H9 (cell line): ENCODE measurements around the gene UBE2G1. TPM values are rescaled to one million over a fixed set of nuclear protein-coding genes. Genes with fewer than 3 reads are reported as not detected.

ENCODE experiments used
- DNase-seq: peaks from one replicate; pipeline ENCODE4 v3.0.0-alpha.2; 2017
- H2AFZ ChIP-seq: one replicate; pipeline ENCODE4 v1.6.1; 2013; ENCODE audit warnings: mild to moderate bottlenecking, low read length, control low read depth, moderate library complexity
- H2AK5ac ChIP-seq: 2 replicates; pipeline ENCODE4 v1.6.1; 2013; ENCODE audit warnings: low read length, control low read depth, mixed read lengths; ENCODE audit not compliant: insufficient read length
- H2BK120ac ChIP-seq: one replicate; pipeline ENCODE4 v1.6.1; 2013; ENCODE audit warnings: low read depth, mild to moderate bottlenecking, low read length, control low read depth, inconsistent platforms; ENCODE audit not compliant: poor library complexity, severe bottlenecking
- H2BK12ac ChIP-seq: 2 replicates; pipeline ENCODE4 v1.6.1; 2013; ENCODE audit warnings: low read length, control low read depth, mixed read lengths, low read depth; ENCODE audit not compliant: insufficient read length
- H2BK15ac ChIP-seq: 2 replicates; pipeline ENCODE4 v1.6.1; 2013; ENCODE audit warnings: low read depth, low read length, control low read depth
- H2BK20ac ChIP-seq: one replicate; pipeline ENCODE4 v1.6.1; 2013; ENCODE audit warnings: low read depth, mild to moderate bottlenecking, low read length, control low read depth, inconsistent platforms; ENCODE audit not compliant: poor library complexity, severe bottlenecking
- H2BK5ac ChIP-seq: 2 replicates; pipeline ENCODE4 v1.6.1; 2013; ENCODE audit warnings: low read length, control low read depth, mixed read lengths; ENCODE audit not compliant: insufficient read length
- H3K14ac ChIP-seq: 2 replicates; pipeline ENCODE4 v1.6.1; 2013; ENCODE audit warnings: low read length, control low read depth; ENCODE audit not compliant: insufficient read depth
- H3K18ac ChIP-seq: 2 replicates; pipeline ENCODE4 v1.6.1; 2013; ENCODE audit warnings: low read depth, mild to moderate bottlenecking, mixed read lengths, low read length, control low read depth; ENCODE audit not compliant: insufficient read length
- H3K23ac ChIP-seq: 2 replicates; pipeline ENCODE4 v1.6.1; 2013; ENCODE audit warnings: low read length, control low read depth, mixed read lengths, low read depth; ENCODE audit not compliant: insufficient read length
- H3K23me2 ChIP-seq: 2 replicates; pipeline ENCODE4 v1.6.1; 2013; ENCODE audit warnings: low read depth, mild to moderate bottlenecking, mixed read lengths, low read length, control low read depth; ENCODE audit not compliant: insufficient read length, poor library complexity, severe bottlenecking
- H3K27ac ChIP-seq: 2 replicates; pipeline ENCODE4 v1.5.1; 2013; ENCODE audit warnings: low read length, control low read depth, mixed read lengths, low read depth; ENCODE audit not compliant: insufficient read length
- H3K27me3 ChIP-seq: 2 replicates; pipeline ENCODE4 v1.6.1; 2013; ENCODE audit warnings: low read length, control low read depth, inconsistent platforms; ENCODE audit not compliant: insufficient read depth
- H3K4ac ChIP-seq: 2 replicates; pipeline ENCODE4 v1.6.1; 2013; ENCODE audit warnings: low read depth, mild to moderate bottlenecking, control low read depth, inconsistent platforms, low read length, moderate library complexity
- H3K4me1 ChIP-seq: 2 replicates; pipeline ENCODE4 v1.6.1; 2013; ENCODE audit warnings: low read length, control low read depth, inconsistent platforms; ENCODE audit not compliant: insufficient read depth
- H3K4me2 ChIP-seq: 2 replicates; pipeline ENCODE4 v1.6.1; 2013; ENCODE audit warnings: low read length, control low read depth, mixed read lengths; ENCODE audit not compliant: insufficient read length, insufficient read depth
- H3K56ac ChIP-seq: 2 replicates; pipeline ENCODE4 v1.6.1; 2013; ENCODE audit warnings: low read depth, mild to moderate bottlenecking, mixed read lengths, low read length, control low read depth; ENCODE audit not compliant: insufficient read length
- H3K79me1 ChIP-seq: 2 replicates; pipeline ENCODE4 v1.6.1; 2013; ENCODE audit warnings: low read depth, mild to moderate bottlenecking, moderate library complexity, low read length, control low read depth, inconsistent platforms; ENCODE audit not compliant: insufficient read depth, poor library complexity, severe bottlenecking
- H3K79me2 ChIP-seq: 2 replicates; pipeline ENCODE4 v1.6.1; 2013; ENCODE audit warnings: low read length, control low read depth, inconsistent platforms; ENCODE audit not compliant: insufficient read depth
- H3K9ac ChIP-seq: 2 replicates; pipeline ENCODE4 v1.6.1; 2013; ENCODE audit warnings: low read length, control low read depth, mixed read lengths; ENCODE audit not compliant: insufficient read length; ENCODE audit errors: extremely low read depth
- H3K9me3 ChIP-seq: one replicate; pipeline ENCODE4 v1.6.1; 2013; ENCODE audit warnings: low read depth, low read length, inconsistent platforms; ENCODE audit not compliant: control insufficient read depth
- H3T11ph ChIP-seq: one replicate; pipeline ENCODE4 v1.6.1; 2013; ENCODE audit warnings: mild to moderate bottlenecking, low read length, control low read depth, inconsistent platforms
- H4K20me1 ChIP-seq: one replicate; pipeline ENCODE4 v1.6.1; 2013; ENCODE audit not compliant: control insufficient read depth, insufficient read length, insufficient read depth
- H4K5ac ChIP-seq: 2 replicates; pipeline ENCODE4 v1.6.1; 2013; ENCODE audit warnings: low read depth, mild to moderate bottlenecking, mixed read lengths, low read length, control low read depth; ENCODE audit not compliant: insufficient read length
- H4K8ac ChIP-seq: replicated peaks from 2 replicates; pipeline ENCODE4 v1.6.1; 2013; ENCODE audit warnings: low read length, control low read depth, mixed read lengths, low read depth; ENCODE audit not compliant: insufficient read length
- H4K91ac ChIP-seq: 2 replicates; pipeline ENCODE4 v1.6.1; 2013; ENCODE audit warnings: low read depth, mild to moderate bottlenecking, moderate library complexity, mixed read lengths, low read length, control low read depth; ENCODE audit not compliant: insufficient read length
- H3K27ac Mint-ChIP-seq, 3 experiments: 2 replicates in 2 of 3; 3 replicates in 1 of 3; pipeline ENCODE4 v1.8.0; 2020 to 2021; ENCODE audit warnings: mixed read lengths in 3 of 3, mild to moderate bottlenecking in 1 of 3, moderate library complexity in 1 of 3
- H3K27me3 Mint-ChIP-seq: 2 replicates; pipeline ENCODE4 v1.8.0; 2021; ENCODE audit warnings: low read depth, mild to moderate bottlenecking, moderate library complexity, mixed read lengths
- H3K36me3 Mint-ChIP-seq, 3 experiments: 2 replicates in 2 of 3; 3 replicates in 1 of 3; pipeline ENCODE4 v1.8.0; 2020 to 2021; ENCODE audit warnings: low read depth in 3 of 3, mixed read lengths in 3 of 3; ENCODE audit not compliant: insufficient read depth in 1 of 3
- H3K4me1 Mint-ChIP-seq, 2 experiments: 2 replicates each; pipeline ENCODE4 v1.8.0; 2020; ENCODE audit warnings: mixed read lengths in 2 of 2
- H3K4me3 Mint-ChIP-seq, 2 experiments: 2 replicates in 1 of 2; 3 replicates in 1 of 2; pipeline ENCODE4 v1.8.0; 2020 to 2021; ENCODE audit warnings: mild to moderate bottlenecking in 2 of 2, mixed read lengths in 2 of 2, moderate library complexity in 1 of 2
- H3K9me3 Mint-ChIP-seq, 2 experiments: 2 replicates in 1 of 2; 3 replicates in 1 of 2; pipeline ENCODE4 v1.8.0; 2020; ENCODE audit warnings: mild to moderate bottlenecking in 2 of 2, mixed read lengths in 2 of 2, moderate library complexity in 1 of 2
- CTCF ChIP-seq: fragments of 200-600 bp; sonication (generic); conservative IDR thresholded peaks from 3 replicates; pipeline ENCODE4 v1.8.0; 2021; ENCODE audit warnings: antibody characterized with exemption, mild to moderate bottlenecking
- WGBS: extraction: QIAGEN DNeasy Blood & Tissue Kit; methylation state at CpG from one replicate; pipeline ENCODE4 v1.1.7; 2013; ENCODE audit warnings: missing lambda C conversion rate, low lambda C conversion rate, mixed read lengths; ENCODE audit not compliant: insufficient read length; ENCODE audit errors: extremely low coverage; 5-methylcytosine and 5-hydroxymethylcytosine counted together
- total RNA-seq: library from RNA; stranded (reverse); gene quantifications from 2 replicates; pipeline ENCODE4 v1.2.1, GENCODE V29; 2021

Gene UBE2G1
- total RNA-seq, 1 experiment from 2014 or later: 188 TPM

GRCh38 chr17:4345581-4346252, 20.8 kb downstream of the UBE2G1 start:
- peak overlapping the region; percentile 8 to 74 (median 41); a peak in 5 of 7 replicates for H3K27ac Mint-ChIP-seq
- Histone ChIP-seq H2AFZ (no peak overlapping the region), H3K9ac (no peak overlapping the region), H3K18ac (no peak overlapping the region), H3K27me3 (no peaks in the 10 kb centered on the region), H4K20me1 (no peaks in the 10 kb centered on the region), H3K79me2 (peaks cover 55% of the 10 kb centered on the region), H3K56ac (no peak overlapping the region), H2BK120ac (no peak overlapping the region), H4K91ac (no peak overlapping the region), H2AK5ac (no peak overlapping the region), H2BK5ac (no peak overlapping the region), H2BK15ac (no peak overlapping the region), H3K27ac (no peak overlapping the region), H3K79me1 (peaks cover 11% of the 10 kb centered on the region), H4K5ac (no peak overlapping the region), H3T11ph (no peak overlapping the region), H3K4ac (no peak overlapping the region), H3K4me1 (peaks cover 2% of the 10 kb centered on the region; the same call in 1 of the 2 replicates), H2BK12ac (no peak overlapping the region), H3K23ac (no peak overlapping the region), H3K14ac (no peak overlapping the region), H3K9me3 (no peaks in the 10 kb centered on the region), H4K8ac (no peak overlapping the region), H3K4me2 (no peak overlapping the region), H2BK20ac (no peak overlapping the region), H3K23me2 (no peaks in the 10 kb centered on the region)
- H3K27me3 Mint-ChIP-seq: no peaks in the 10 kb centered on the region
- TF ChIP-seq CTCF: no peak
- H3K36me3 Mint-ChIP-seq: peaks cover 0 to 4% (median 2%) of the 10 kb centered on the region in 3 experiments; a peak in 3 of 7 replicates
- H3K9me3 Mint-ChIP-seq: no peaks in the 10 kb centered on the region
- WGBS: no CpG with 5 or more reads among the region's 2 CpGs
- peaks cover 7 to 19% of the 10 kb centered on the region in 2 experiments for H3K4me1 Mint-ChIP-seq
- no peak overlapping the region for H3K4me3 Mint-ChIP-seq
- DNase-seq: no peak
